Stomach (tissue), 4 donors: Measurements from ENCODE around the gene CREG1.

Experiments
- EP300 ChIP-seq: sonication (generic); formaldehyde crosslinking; IDR thresholded peaks from one replicate; pipeline ENCODE4 v1.6.1; 2017; ENCODE audit warnings: antibody characterized with exemption
- POLR2A ChIP-seq, 4 donors: fragments of 450-650 bp; IDR thresholded peaks; one replicate each; pipeline ENCODE4 v1.6.1; 2016; ENCODE audit warnings: antibody characterized with exemption in 4 of 4, control low read depth in 2 of 4, mild to moderate bottlenecking in 1 of 4, moderate library complexity in 1 of 4
- TF ChIP-seq, protein P1 (sequence below), 7 experiments: fragments of 450-650 bp in 4 of 7; fragments of 200-600 bp in 3 of 7; sonication (generic) in 3 of 7; IDR thresholded peaks; one replicate each; pipeline ENCODE4 v1.5.1; 2016 to 2019; ENCODE audit warnings: antibody characterized with exemption in 7 of 7, control low read depth in 2 of 7, mild to moderate bottlenecking in 1 of 7

DNA sequence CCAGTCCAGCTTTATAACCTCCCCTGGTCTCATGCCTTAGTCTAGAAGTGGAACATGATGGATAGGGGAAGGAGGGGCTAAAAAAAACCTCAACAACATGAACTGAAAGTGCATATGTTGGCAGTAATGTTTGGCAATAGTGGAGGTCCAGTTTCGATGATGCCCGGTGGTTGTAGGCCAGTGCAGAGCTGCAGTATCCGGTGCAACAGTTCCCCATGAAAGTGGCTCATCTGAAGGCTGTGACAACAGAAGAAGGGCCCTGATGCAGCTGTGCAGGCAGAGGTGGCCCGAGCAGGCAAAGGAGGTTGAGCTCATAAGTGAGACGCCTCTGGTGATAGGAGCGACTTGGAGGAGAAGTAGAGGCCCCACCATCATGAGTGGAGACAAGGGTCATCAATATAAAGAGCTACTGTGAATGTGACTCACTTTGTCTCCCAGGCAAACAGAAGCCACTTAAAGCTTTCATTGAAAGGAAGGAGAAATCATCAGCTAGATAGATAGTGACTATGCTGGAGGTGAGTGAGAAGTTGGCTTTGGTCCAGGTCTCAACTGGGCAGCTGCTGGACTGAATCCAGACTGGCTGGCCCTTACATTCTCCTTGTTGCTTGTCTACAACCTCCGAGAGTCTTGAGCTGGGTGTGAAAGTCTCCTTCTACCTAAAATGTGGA lies 10.2 kb upstream of the CREG1 start:
- TF ChIP-seq POLR2A (IDR thresholded peaks at IDR 0.05) (no peak), EP300 (no peak)
- TF ChIP-seq, protein P1, sequence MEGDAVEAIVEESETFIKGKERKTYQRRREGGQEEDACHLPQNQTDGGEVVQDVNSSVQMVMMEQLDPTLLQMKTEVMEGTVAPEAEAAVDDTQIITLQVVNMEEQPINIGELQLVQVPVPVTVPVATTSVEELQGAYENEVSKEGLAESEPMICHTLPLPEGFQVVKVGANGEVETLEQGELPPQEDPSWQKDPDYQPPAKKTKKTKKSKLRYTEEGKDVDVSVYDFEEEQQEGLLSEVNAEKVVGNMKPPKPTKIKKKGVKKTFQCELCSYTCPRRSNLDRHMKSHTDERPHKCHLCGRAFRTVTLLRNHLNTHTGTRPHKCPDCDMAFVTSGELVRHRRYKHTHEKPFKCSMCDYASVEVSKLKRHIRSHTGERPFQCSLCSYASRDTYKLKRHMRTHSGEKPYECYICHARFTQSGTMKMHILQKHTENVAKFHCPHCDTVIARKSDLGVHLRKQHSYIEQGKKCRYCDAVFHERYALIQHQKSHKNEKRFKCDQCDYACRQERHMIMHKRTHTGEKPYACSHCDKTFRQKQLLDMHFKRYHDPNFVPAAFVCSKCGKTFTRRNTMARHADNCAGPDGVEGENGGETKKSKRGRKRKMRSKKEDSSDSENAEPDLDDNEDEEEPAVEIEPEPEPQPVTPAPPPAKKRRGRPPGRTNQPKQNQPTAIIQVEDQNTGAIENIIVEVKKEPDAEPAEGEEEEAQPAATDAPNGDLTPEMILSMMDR (IDR thresholded peaks at IDR 0.05) = no peak
